ENCODE data around the gene ALG14. TPM values are rescaled to one million over a fixed set of nuclear protein-coding genes. Genes with fewer than 3 reads are reported as not detected.

ALG14 gene
- total and polyA plus RNA-seq, 2 of the 4 experiments (the other 2 are of a cell fraction): 1.7 to 2.0 TPM

DNA sequence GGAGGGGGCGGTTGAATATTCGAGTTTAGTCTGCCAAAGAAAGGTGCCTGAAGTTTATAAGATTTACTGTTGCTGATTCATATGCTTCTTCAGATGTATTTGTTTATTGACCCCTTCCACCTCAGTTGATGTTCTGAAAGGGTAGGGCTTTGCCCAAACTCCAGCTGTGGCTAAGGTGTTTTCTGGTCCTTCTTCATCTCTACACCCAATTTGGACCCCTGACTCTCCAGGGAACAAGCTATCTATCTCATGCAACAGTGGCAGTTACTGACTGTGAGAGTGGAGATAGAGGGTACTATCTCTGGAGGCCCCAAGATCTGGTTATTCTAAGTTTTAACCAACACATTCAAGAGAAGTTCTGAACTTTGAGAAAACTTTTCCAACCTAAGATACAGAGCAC lies 12.6 kb upstream of the ALG14 start:
- ChIA-PET POLR2A (ENCODE audit: unreplicated experiment) (no interaction called here), CTCF (interaction anchor here (1.4 to 2.3 kb wide), 3 partner anchors 12 to 327 kb away, joined by 3 to 11 read pairs (median 8); partner anchors contain the start of gene ALG14)
- Histone ChIP-seq H2BK20ac (ENCODE audit: low read depth, low read length) (peak overlapping the region; percentile 62; the same call in 1 of the 2 replicates), H3K79me1 (ENCODE audit: low read depth in 1 of 2, low read length in 2 of 2) (no peaks in the 10 kb centered on the region), H3K23ac (ENCODE audit: low read depth, low read length) (no peak overlapping the region), H4K8ac (ENCODE audit: low read depth in 2 of 2, low read length in 2 of 2) (peak overlapping the region in 1 of 2 experiments; percentile 32; a peak in 1 of 4 replicates), H2AK5ac (ENCODE audit: low read depth, low read length) (peak overlapping the region; percentile 35; the same call in 1 of the 2 replicates), H4K20me1 (ENCODE audit: insufficient read depth, low read length) (no peaks in the 10 kb centered on the region), H3K56ac (ENCODE audit: extremely low read depth, insufficient read depth, low read length) (no peak overlapping the region), H2AK9ac (replicated peaks; ENCODE audit: low read depth, low read length, poor library complexity) (no peak overlapping the region), H2BK120ac (ENCODE audit: low read depth, low read length) (peak overlapping the region; percentile 52; the same call in 1 of the 2 replicates), H4K91ac (ENCODE audit: insufficient read depth, low read depth, low read length) (no peak overlapping the region), H3K9ac (ENCODE audit: low read depth, low read length) (no peak overlapping the region), H3K18ac (ENCODE audit: low read depth, low read length) (no peak overlapping the region), H3K4me2 (ENCODE audit: low read depth, low read length) (no peak overlapping the region), H3K27me3 (ENCODE audit: control insufficient read depth, insufficient read depth, low read length) (peaks cover 7% of the 10 kb centered on the region), H3K4me3 (ENCODE audit: insufficient read depth, low read depth, low read length) (no peak overlapping the region), H3K27ac (ENCODE audit: insufficient read depth, low read length) (no peak overlapping the region), H3K9me3 (ENCODE audit: control insufficient read depth, insufficient read depth, low read length) (peaks cover 2% of the 10 kb centered on the region; the same call in 1 of the 2 replicates), H3K9me1 (ENCODE audit: insufficient read depth, low read length) (peaks cover 9% of the 10 kb centered on the region; the same call in 1 of the 2 replicates), H2BK5ac (ENCODE audit: low read depth, low read length, poor library complexity, severe bottlenecking) (no peak overlapping the region), H3K14ac (replicated peaks; ENCODE audit: low read depth, low read length) (no peak overlapping the region), H2BK15ac (ENCODE audit: low read depth, low read length) (peak overlapping the region; percentile 95; the same call in 2 of the 3 replicates), H3K4me1 (ENCODE audit: control insufficient read depth, insufficient read depth, low read length) (peaks cover 8% of the 10 kb centered on the region), H4K5ac (ENCODE audit: low read depth, low read length) (no peak overlapping the region), H2AFZ (replicated peaks; ENCODE audit: low read length, poor library complexity) (no peak overlapping the region), H3K4ac (ENCODE audit: low read depth, low read length) (peak overlapping the region; percentile 33; the same call in 1 of the 2 replicates), H3K36me3 (ENCODE audit: control insufficient read depth, insufficient read depth, low read length) (no peaks in the 10 kb centered on the region)
- no CpG with 5 or more reads among the region's 2 CpGs for WGBS, 2 experiments (ENCODE audit: extremely low coverage in 2 of 2, insufficient read length in 1 of 2)
- in situ Hi-C loops (cut with MboI; ENCODE audit: low sequenced_read_pairs) (no loop called here), dilution Hi-C loops (cut with HindIII; ENCODE audit: low sequenced_read_pairs, unreplicated experiment) (no loop called here), intact Hi-C loops (cut with micrococcal nuclease) (no loop called here)
- TF ChIP-seq POLR2A (IDR thresholded peaks at IDR 0.05; ENCODE audit: low read depth, low read length) (no peak), MAZ (IDR thresholded peaks at IDR 0.05; ENCODE audit: borderline replicate concordance, low read depth, low read length) (no peak), BHLHE40 (IDR thresholded peaks at IDR 0.05; ENCODE audit: low read depth, low read length) (no peak), MAFK (IDR thresholded peaks at IDR 0.05; ENCODE audit: low read depth, low read length) (no peak), NFE2L2 (IDR thresholded peaks at IDR 0.05; ENCODE audit: low read depth, low read length) (no peak), CHD1 (IDR thresholded peaks at IDR 0.05; ENCODE audit: low read depth, low read length) (no peak), RCOR1 (IDR thresholded peaks at IDR 0.05; ENCODE audit: insufficient replicate concordance, low read length) (no peak), RAD21 (IDR thresholded peaks at IDR 0.05; ENCODE audit: low read length) (no peak), MXI1 (IDR thresholded peaks at IDR 0.05; ENCODE audit: borderline replicate concordance, low read depth, low read length) (no peak), CEBPB (IDR thresholded peaks at IDR 0.05; ENCODE audit: low read depth, low read length) (no peak), RFX5 (IDR thresholded peaks at IDR 0.05; ENCODE audit: low read depth, low read length) (no peak), FOS (IDR thresholded peaks at IDR 0.05; ENCODE audit: low read depth, low read length) (no peak), SMC3 (IDR thresholded peaks at IDR 0.05; ENCODE audit: low read depth, low read length) (no peak)
- TF ChIP-seq, protein P1, sequence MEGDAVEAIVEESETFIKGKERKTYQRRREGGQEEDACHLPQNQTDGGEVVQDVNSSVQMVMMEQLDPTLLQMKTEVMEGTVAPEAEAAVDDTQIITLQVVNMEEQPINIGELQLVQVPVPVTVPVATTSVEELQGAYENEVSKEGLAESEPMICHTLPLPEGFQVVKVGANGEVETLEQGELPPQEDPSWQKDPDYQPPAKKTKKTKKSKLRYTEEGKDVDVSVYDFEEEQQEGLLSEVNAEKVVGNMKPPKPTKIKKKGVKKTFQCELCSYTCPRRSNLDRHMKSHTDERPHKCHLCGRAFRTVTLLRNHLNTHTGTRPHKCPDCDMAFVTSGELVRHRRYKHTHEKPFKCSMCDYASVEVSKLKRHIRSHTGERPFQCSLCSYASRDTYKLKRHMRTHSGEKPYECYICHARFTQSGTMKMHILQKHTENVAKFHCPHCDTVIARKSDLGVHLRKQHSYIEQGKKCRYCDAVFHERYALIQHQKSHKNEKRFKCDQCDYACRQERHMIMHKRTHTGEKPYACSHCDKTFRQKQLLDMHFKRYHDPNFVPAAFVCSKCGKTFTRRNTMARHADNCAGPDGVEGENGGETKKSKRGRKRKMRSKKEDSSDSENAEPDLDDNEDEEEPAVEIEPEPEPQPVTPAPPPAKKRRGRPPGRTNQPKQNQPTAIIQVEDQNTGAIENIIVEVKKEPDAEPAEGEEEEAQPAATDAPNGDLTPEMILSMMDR (conservative IDR thresholded peaks at IDR 0.05; ENCODE audit: low read depth, low read length): no peak
- TF ChIP-seq, protein P2, sequence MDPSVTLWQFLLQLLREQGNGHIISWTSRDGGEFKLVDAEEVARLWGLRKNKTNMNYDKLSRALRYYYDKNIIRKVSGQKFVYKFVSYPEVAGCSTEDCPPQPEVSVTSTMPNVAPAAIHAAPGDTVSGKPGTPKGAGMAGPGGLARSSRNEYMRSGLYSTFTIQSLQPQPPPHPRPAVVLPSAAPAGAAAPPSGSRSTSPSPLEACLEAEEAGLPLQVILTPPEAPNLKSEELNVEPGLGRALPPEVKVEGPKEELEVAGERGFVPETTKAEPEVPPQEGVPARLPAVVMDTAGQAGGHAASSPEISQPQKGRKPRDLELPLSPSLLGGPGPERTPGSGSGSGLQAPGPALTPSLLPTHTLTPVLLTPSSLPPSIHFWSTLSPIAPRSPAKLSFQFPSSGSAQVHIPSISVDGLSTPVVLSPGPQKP (IDR thresholded peaks at IDR 0.05; ENCODE audit: borderline replicate concordance, low read depth, low read length): no peak
- TF ChIP-seq, protein P3, sequence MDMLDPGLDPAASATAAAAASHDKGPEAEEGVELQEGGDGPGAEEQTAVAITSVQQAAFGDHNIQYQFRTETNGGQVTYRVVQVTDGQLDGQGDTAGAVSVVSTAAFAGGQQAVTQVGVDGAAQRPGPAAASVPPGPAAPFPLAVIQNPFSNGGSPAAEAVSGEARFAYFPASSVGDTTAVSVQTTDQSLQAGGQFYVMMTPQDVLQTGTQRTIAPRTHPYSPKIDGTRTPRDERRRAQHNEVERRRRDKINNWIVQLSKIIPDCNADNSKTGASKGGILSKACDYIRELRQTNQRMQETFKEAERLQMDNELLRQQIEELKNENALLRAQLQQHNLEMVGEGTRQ (IDR thresholded peaks at IDR 0.05; ENCODE audit: low read depth, low read length): no peak
- no TSS peak for BruUV-seq (replicated peaks)
- DNase-seq (no peak), ATAC-seq (ENCODE audit: low read depth) (no peak)
